Measurements from ENCODE around the gene PAF1. TPM values are rescaled to one million over a fixed set of nuclear protein-coding genes. Genes with fewer than 3 reads are reported as not detected.

The PAF1 gene
- total RNA-seq, 1 experiment from 2014 or later = 53.5 TPM

DNA sequence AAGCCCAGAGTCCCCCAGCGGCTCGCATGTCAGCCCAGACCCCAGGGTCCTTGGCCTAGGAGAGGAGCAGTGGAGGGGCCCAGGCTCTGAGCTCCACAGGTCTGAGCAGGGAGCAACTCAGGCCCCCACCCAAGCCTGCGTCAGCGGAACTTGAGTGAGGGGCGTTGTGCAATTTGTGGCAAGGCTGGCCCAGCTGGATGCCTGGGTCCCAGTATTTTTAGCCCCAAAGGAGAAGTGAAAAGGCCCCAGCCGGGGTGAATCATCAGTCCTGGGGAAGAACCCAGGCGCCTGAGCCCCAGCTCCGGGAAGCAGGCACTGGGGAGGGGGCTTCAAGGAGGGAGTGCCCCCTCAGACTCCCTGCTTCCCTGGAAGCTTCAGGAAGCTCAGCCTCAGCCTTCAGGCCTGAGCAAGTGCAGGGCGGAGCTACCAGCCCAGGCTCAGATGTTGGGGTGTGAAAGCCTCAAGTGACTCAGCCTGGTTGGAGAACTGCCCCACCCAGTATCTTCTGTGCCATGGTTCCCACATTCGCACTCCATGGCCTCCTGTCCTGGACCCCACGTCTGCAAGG lies 7.5 kb upstream of the PAF1 start:
- TF ChIP-seq YY1 (IDR thresholded peaks at IDR 0.05; ENCODE audit: extremely low read depth, insufficient replicate concordance, low read depth, low read length) (peak; percentile 16), FOSL1 (IDR thresholded peaks at IDR 0.05; ENCODE audit: low read depth) (no peak), RAD21 (IDR thresholded peaks at IDR 0.05; ENCODE audit: low read depth) (no peak), ELF1 (IDR thresholded peaks at IDR 0.05; ENCODE audit: borderline replicate concordance, low read depth) (no peak), EZH2phosphoT487 (IDR thresholded peaks at IDR 0.05; ENCODE audit: borderline replicate concordance) (no peak), POLR2AphosphoS5 (IDR thresholded peaks at IDR 0.05; ENCODE audit: low read depth, low read length) (peak; percentile 38)
- TF ChIP-seq, protein P1, sequence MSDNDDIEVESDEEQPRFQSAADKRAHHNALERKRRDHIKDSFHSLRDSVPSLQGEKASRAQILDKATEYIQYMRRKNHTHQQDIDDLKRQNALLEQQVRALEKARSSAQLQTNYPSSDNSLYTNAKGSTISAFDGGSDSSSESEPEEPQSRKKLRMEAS (IDR thresholded peaks at IDR 0.05) = no peak
- TF ChIP-seq, protein P2, sequence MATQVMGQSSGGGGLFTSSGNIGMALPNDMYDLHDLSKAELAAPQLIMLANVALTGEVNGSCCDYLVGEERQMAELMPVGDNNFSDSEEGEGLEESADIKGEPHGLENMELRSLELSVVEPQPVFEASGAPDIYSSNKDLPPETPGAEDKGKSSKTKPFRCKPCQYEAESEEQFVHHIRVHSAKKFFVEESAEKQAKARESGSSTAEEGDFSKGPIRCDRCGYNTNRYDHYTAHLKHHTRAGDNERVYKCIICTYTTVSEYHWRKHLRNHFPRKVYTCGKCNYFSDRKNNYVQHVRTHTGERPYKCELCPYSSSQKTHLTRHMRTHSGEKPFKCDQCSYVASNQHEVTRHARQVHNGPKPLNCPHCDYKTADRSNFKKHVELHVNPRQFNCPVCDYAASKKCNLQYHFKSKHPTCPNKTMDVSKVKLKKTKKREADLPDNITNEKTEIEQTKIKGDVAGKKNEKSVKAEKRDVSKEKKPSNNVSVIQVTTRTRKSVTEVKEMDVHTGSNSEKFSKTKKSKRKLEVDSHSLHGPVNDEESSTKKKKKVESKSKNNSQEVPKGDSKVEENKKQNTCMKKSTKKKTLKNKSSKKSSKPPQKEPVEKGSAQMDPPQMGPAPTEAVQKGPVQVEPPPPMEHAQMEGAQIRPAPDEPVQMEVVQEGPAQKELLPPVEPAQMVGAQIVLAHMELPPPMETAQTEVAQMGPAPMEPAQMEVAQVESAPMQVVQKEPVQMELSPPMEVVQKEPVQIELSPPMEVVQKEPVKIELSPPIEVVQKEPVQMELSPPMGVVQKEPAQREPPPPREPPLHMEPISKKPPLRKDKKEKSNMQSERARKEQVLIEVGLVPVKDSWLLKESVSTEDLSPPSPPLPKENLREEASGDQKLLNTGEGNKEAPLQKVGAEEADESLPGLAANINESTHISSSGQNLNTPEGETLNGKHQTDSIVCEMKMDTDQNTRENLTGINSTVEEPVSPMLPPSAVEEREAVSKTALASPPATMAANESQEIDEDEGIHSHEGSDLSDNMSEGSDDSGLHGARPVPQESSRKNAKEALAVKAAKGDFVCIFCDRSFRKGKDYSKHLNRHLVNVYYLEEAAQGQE (IDR thresholded peaks at IDR 0.05; ENCODE audit: low read depth) = no peak
- H3K9ac ChIP-seq (ENCODE audit: low read length) = peak overlapping the region; percentile 73
- POLR2A ChIA-PET = interaction anchor here (1.0 to 3.5 kb wide), 5 partner anchors 10 to 43 kb away, joined by 5 to 57 read pairs (median 35); partner anchors contain the start of genes PLEKHG2, RPS16 and ZFP36
- no peaks in the 10 kb centered on the region for H3K9me3 ChIP-seq (ENCODE audit: control insufficient read depth in 1 of 2, insufficient read depth in 1 of 2, low read depth in 1 of 2, low read length in 2 of 2)
- RAD21 ChIA-PET (ENCODE audit: low non-redundant PET in 1 of 2, low total read pairs in 2 of 2, uncharacterized antibody in 2 of 2, unreplicated experiment in 2 of 2) = interaction anchor here (0.6 to 3.2 kb wide), 5 partner anchors 9 to 13 kb away, joined by 3 to 21 read pairs (median 4); partner anchors contain the start of genes PLEKHG2 (in 2 of the 2) and ZFP36 (in 1 of the 2)
- H3K27me3 ChIP-seq (ENCODE audit: insufficient read depth, low read length) = no peaks in the 10 kb centered on the region
- CTCF ChIA-PET = interaction anchor here (0.5 to 3.0 kb wide), 14 partner anchors 8 to 277 kb away, joined by 3 to 51 read pairs (median 5); partner anchors contain the start of genes EID2B, PLEKHG2, SAMD4B and ZFP36
- H3K27ac ChIP-seq (ENCODE audit: low read depth, low read length) = peak overlapping the region; percentile 91
- no peaks in the 10 kb centered on the region for H4K20me1 ChIP-seq (ENCODE audit: insufficient read depth)
- no peak overlapping the region for H2AFZ ChIP-seq (ENCODE audit: low read depth, low read length, poor library complexity, severe bottlenecking)
- peak overlapping the region in 1 of 2 experiments; percentile 3; a peak in 3 of 4 replicates for H3K4me3 ChIP-seq (replicated peaks in 1 of 2; ENCODE audit: low read depth in 1 of 2, low read length in 2 of 2)
- H3K79me2 ChIP-seq (ENCODE audit: insufficient read depth, low read length) = peaks cover 3% of the 10 kb centered on the region; the same call in 1 of the 2 replicates
- intact Hi-C loops (cut with micrococcal nuclease) = no loop called here
- BruUV-seq (replicated peaks) = TSS peak; percentile 44
- H3K36me3 ChIP-seq (ENCODE audit: control insufficient read depth in 1 of 2, insufficient read depth in 2 of 2, low read length in 2 of 2) = peaks cover 4 to 5% of the 10 kb centered on the region in 2 experiments; a peak in 2 of 4 replicates
- ATAC-seq = peak; percentile 39
- DNase-seq (ENCODE audit: low read depth, low spot score) = peak; percentile 69
- H3K4me1 ChIP-seq (ENCODE audit: control insufficient read depth in 1 of 2, insufficient read depth in 2 of 2, low read length in 2 of 2) = peaks cover 36 to 65% of the 10 kb centered on the region in 2 experiments
- H3K9me2 ChIP-seq (ENCODE audit: insufficient read depth) = no peaks in the 10 kb centered on the region
- peak overlapping the region; percentile 77 for H3K4me2 ChIP-seq (ENCODE audit: low read length)
